K562 (cell line): ENCODE data around the gene MET. TPM values are rescaled to one million over a fixed set of nuclear protein-coding genes. Genes with fewer than 3 reads are reported as not detected.

Source experiments
- ATAC-seq: fragments of 200-7000 bp; cut with Tn5 transposase; 3 replicates; pipeline ENCODE4 v1.9.1; 2020; ENCODE audit warnings: moderate library complexity
- BruUV-seq: library from RNA; stranded (reverse); fragments of 400-500 nt; replicated peaks from 2 replicates; lab custom pipeline; 2021; lab: Mats Ljungman, UMichigan
- CTCF ChIA-PET: fragments of 300-600 bp; formaldehyde crosslinking; extraction: SDS; loops from one replicate; lab custom pipeline; 2021; ENCODE audit warnings: low intra/inter-chr PET ratio; lab: Yijun Ruan, JAX
- POLR2A ChIA-PET: fragments of 300-600, 350-650 bp; sonication (Branson Sonifier 250); formaldehyde crosslinking; extraction: SDS; loops from one replicate; lab custom pipeline; 2021; ENCODE audit warnings: antibody characterized with exemption, inconsistent platforms; lab: Yijun Ruan, JAX
- DNase-seq, 4 experiments: peaks; one replicate each; pipeline versions ENCODE4 v3.0.0 to v3.0.0-alpha.2; 2011 to 2018; ENCODE audit warnings: low spot score in 3 of 4, mixed read lengths in 3 of 4; ENCODE audit errors: extremely low read depth in 1 of 4
- FAIRE-seq: peaks from 2 replicates; lab custom pipeline; 2011; peaks lifted over from hg19 to GRCh38; lab: Jason Lieb, UNC
- H2AFZ ChIP-seq: 2 replicates; pipeline ENCODE4 v1.6.0; 2011; ENCODE audit warnings: low read depth, low read length, control low read depth, inconsistent platforms
- H3K27ac ChIP-seq: fragments of 200-600 bp; 3 replicates; pipeline ENCODE4 v1.8.0; 2011; ENCODE audit warnings: low read depth, mild to moderate bottlenecking, control low read depth, inconsistent platforms, low read length, moderate library complexity, mixed read lengths; ENCODE audit errors: extremely low read depth
- H3K27me3 ChIP-seq, 2 experiments: fragments of 300-600 bp in 1 of 2; 2 replicates in 1 of 2; 3 replicates in 1 of 2; pipeline versions ENCODE4 v1.6.0 to v1.8.0; 2011; ENCODE audit warnings: inconsistent platforms in 2 of 2, low read length in 2 of 2, mild to moderate bottlenecking in 1 of 2, mixed read lengths in 1 of 2, moderate library complexity in 1 of 2; ENCODE audit not compliant: control insufficient read depth in 2 of 2, insufficient read depth in 2 of 2
- H3K36me3 ChIP-seq: fragments of 300-600 bp; 3 replicates; pipeline ENCODE4 v1.8.0; 2011; ENCODE audit warnings: mild to moderate bottlenecking, low read length, inconsistent platforms; ENCODE audit not compliant: control insufficient read depth, insufficient read depth
- H3K4me1 ChIP-seq, 2 experiments: fragments of 200-600 bp in 1 of 2; replicated peaks in 1 of 2; 2 replicates in 1 of 2; 3 replicates in 1 of 2; pipeline versions ENCODE4 v1.5.1 to v1.8.0; 2011; ENCODE audit warnings: inconsistent platforms in 2 of 2, low read length in 2 of 2, mild to moderate bottlenecking in 1 of 2, mixed read lengths in 1 of 2, moderate library complexity in 1 of 2; ENCODE audit not compliant: control insufficient read depth in 2 of 2, insufficient read depth in 2 of 2
- H3K4me2 ChIP-seq: 2 replicates; pipeline ENCODE4 v1.6.1; 2011; ENCODE audit warnings: low read length, control low read depth, inconsistent platforms, mixed read lengths; ENCODE audit not compliant: insufficient read depth
- H3K4me3 ChIP-seq: fragments of 200-600 bp; sonication (generic), shearing (Covaris generic); 2 replicates; pipeline ENCODE4 v1.5.1; 2016; ENCODE audit warnings: control low read depth, inconsistent platforms
- H3K79me2 ChIP-seq: fragments of 200-600 bp; 3 replicates; pipeline ENCODE4 v1.8.0; 2011; ENCODE audit warnings: low read length, inconsistent platforms; ENCODE audit not compliant: control insufficient read depth, insufficient read depth
- H3K9ac ChIP-seq, 2 experiments: 2 replicates each; pipeline versions ENCODE4 v1.6.0 to v1.6.1; 2011; ENCODE audit warnings: low read depth in 2 of 2, low read length in 2 of 2, control low read depth in 1 of 2, inconsistent platforms in 1 of 2, mild to moderate bottlenecking in 1 of 2, mixed read lengths in 1 of 2; ENCODE audit not compliant: insufficient read depth in 1 of 2
- H3K9me1 ChIP-seq: one replicate; pipeline ENCODE4 v1.6.0; 2011; ENCODE audit warnings: inconsistent platforms, mild to moderate bottlenecking, low read length, moderate library complexity; ENCODE audit not compliant: control insufficient read depth, insufficient read depth
- H3K9me3 ChIP-seq: replicated peaks from 2 replicates; pipeline ENCODE4 v1.5.1; 2011; ENCODE audit warnings: low read depth, low read length, inconsistent platforms; ENCODE audit not compliant: control insufficient read depth, insufficient read depth
- H4K20me1 ChIP-seq: replicated peaks from 2 replicates; pipeline ENCODE4 v1.6.1; 2011; ENCODE audit warnings: low read length, inconsistent platforms, mixed read lengths; ENCODE audit not compliant: control insufficient read depth, insufficient read depth
- MTA2 ChIP-seq: fragments of 450-650 bp; IDR thresholded peaks from 2 replicates; pipeline ENCODE4 v1.6.1; 2016; ENCODE audit warnings: low read depth
- THRA ChIP-seq: fragments of 450-650 bp; IDR thresholded peaks from 2 replicates; pipeline ENCODE4 v1.6.1; 2017; ENCODE audit warnings: mild to moderate bottlenecking, moderate library complexity
- ZNF668 ChIP-seq: fragments of 250-450 bp; sonication (Bioruptor Pico); IDR thresholded peaks from 2 replicates; pipeline ENCODE4 v1.8.0; 2022; ENCODE audit warnings: mild to moderate bottlenecking, inconsistent platforms
- WGBS: fragments of 100-300 bp; shearing (Covaris generic); methylation state at CpG from one replicate; pipeline ENCODE4 v1.1.6; 2016; ENCODE audit warnings: low coverage, mixed read lengths; ENCODE audit not compliant: insufficient coverage; ENCODE audit errors: missing lambda C conversion rate; 5-methylcytosine and 5-hydroxymethylcytosine counted together
- in situ Hi-C: fragments of 300-500 bp; cut with MboI; formaldehyde crosslinking; loops from 4 replicates; pipeline ENCODE4 v1.15.0; 2018; ENCODE audit warnings: inconsistent platforms, mixed read lengths
- intact Hi-C: fragments of 100-400 bp; cut with micrococcal nuclease; formaldehyde crosslinking; loops from 2 replicates; pipeline ENCODE4 v1.14.2; 2022
- polyA plus RNA-seq, 8 experiments: library from polyadenylated mRNA; depleted of rRNA in 4 of 8; stranded (reverse) in 5 of 8; unstranded in 3 of 8; fragments of >200 nt; fragmentation: Nextera tagmentation in 2 of 8; fragmentation: Illumina TruSeq in 1 of 8; extraction: Ambion mirVana in 2 of 8; extraction: Trizol in 1 of 8; gene quantifications; 2 replicates each; pipeline versions ENCODE4 v1.2.1 to v1.2.3, GENCODE V29; 2011 to 2014; ENCODE audit warnings: inconsistent platforms in 1 of 8, missing spikeins in 1 of 8
- total RNA-seq, 7 experiments: library from RNA; depleted of rRNA in 6 of 7; stranded (reverse); fragments of >200 nt in 6 of 7; fragmentation: Illumina TruSeq in 2 of 7; extraction: Trizol in 2 of 7; gene quantifications; 2 replicates each; pipeline versions ENCODE4 v1.2.1 to v1.2.3, GENCODE V29; 2011 to 2021; ENCODE audit warnings: low replicate concordance in 1 of 7
- TF ChIP-seq, protein P1 (sequence below), 2 experiments: fragments of 450-650 bp; IDR thresholded peaks; 2 replicates each; pipeline ENCODE4 v1.6.1; 2016
- TF ChIP-seq, protein P2 (sequence below): fragments of 250-450 bp; sonication (Bioruptor Pico); IDR thresholded peaks from 2 replicates; pipeline ENCODE4 v1.4.0; 2020; ENCODE audit warnings: mild to moderate bottlenecking, moderate library complexity
- TF ChIP-seq, protein P3 (sequence below): sonication (generic); formaldehyde crosslinking; IDR thresholded peaks from 2 replicates; pipeline ENCODE4 v1.8.0; 2022; ENCODE audit warnings: mild to moderate bottlenecking, missing genetic modification reagents

MET gene
- total and polyA plus RNA-seq, 9 of the 15 experiments (the other 6 are each of a cell fraction or from before 2014, with no cell fraction given): 0.84 to 2.4 (median 1.1) TPM

DNA sequence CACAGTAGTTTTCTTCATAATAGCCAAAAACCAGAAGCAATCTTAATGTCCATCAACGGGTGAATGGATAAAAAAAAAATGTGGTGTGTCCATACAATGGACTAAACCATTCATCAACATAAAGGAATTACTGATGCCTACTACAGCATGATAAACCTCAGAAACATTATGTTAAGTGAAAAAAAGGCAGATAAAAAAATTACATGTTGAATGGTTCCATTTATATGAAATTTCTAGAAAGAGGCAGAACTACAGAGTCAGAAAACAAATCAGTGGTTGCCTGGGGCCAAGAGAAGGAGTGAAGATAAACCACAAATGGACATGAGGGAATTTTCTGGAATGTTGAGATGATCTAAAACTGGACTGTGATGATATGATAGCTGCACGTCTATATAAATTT is 115.9 kb downstream of the MET start:
- TF ChIP-seq, protein P1, sequence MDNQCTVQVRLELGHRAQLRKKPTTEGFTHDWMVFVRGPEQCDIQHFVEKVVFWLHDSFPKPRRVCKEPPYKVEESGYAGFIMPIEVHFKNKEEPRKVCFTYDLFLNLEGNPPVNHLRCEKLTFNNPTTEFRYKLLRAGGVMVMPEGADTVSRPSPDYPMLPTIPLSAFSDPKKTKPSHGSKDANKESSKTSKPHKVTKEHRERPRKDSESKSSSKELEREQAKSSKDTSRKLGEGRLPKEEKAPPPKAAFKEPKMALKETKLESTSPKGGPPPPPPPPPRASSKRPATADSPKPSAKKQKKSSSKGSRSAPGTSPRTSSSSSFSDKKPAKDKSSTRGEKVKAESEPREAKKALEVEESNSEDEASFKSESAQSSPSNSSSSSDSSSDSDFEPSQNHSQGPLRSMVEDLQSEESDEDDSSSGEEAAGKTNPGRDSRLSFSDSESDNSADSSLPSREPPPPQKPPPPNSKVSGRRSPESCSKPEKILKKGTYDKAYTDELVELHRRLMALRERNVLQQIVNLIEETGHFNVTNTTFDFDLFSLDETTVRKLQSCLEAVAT (IDR thresholded peaks at IDR 0.05): no peak
- TF ChIP-seq, protein P2, sequence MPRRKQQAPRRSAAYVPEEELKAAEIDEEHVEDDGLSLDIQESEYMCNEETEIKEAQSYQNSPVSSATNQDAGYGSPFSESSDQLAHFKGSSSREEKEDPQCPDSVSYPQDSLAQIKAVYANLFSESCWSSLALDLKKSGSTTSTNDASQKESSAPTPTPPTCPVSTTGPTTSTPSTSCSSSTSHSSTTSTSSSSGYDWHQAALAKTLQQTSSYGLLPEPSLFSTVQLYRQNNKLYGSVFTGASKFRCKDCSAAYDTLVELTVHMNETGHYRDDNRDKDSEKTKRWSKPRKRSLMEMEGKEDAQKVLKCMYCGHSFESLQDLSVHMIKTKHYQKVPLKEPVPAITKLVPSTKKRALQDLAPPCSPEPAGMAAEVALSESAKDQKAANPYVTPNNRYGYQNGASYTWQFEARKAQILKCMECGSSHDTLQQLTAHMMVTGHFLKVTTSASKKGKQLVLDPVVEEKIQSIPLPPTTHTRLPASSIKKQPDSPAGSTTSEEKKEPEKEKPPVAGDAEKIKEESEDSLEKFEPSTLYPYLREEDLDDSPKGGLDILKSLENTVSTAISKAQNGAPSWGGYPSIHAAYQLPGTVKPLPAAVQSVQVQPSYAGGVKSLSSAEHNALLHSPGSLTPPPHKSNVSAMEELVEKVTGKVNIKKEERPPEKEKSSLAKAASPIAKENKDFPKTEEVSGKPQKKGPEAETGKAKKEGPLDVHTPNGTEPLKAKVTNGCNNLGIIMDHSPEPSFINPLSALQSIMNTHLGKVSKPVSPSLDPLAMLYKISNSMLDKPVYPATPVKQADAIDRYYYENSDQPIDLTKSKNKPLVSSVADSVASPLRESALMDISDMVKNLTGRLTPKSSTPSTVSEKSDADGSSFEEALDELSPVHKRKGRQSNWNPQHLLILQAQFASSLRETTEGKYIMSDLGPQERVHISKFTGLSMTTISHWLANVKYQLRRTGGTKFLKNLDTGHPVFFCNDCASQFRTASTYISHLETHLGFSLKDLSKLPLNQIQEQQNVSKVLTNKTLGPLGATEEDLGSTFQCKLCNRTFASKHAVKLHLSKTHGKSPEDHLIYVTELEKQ: no peak
- TF ChIP-seq MTA2 (no peak), THRA (no peak), ZNF668 (no peak)
- TF ChIP-seq, protein P3, sequence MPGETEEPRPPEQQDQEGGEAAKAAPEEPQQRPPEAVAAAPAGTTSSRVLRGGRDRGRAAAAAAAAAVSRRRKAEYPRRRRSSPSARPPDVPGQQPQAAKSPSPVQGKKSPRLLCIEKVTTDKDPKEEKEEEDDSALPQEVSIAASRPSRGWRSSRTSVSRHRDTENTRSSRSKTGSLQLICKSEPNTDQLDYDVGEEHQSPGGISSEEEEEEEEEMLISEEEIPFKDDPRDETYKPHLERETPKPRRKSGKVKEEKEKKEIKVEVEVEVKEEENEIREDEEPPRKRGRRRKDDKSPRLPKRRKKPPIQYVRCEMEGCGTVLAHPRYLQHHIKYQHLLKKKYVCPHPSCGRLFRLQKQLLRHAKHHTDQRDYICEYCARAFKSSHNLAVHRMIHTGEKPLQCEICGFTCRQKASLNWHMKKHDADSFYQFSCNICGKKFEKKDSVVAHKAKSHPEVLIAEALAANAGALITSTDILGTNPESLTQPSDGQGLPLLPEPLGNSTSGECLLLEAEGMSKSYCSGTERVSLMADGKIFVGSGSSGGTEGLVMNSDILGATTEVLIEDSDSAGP (CRISPR knock-in tag): no peak
- ChIA-PET CTCF (no interaction called here), POLR2A (no interaction called here)
- no peaks in the 10 kb centered on the region for H3K4me1 ChIP-seq
- no peak for FAIRE-seq
- H3K27me3 ChIP-seq: peaks cover 10 to 15% of the 10 kb centered on the region in 2 experiments; a peak in 4 of 5 replicates
- H3K27ac ChIP-seq: no peak overlapping the region
- H3K9me1 ChIP-seq: no peaks in the 10 kb centered on the region
- H3K9me3 ChIP-seq: no peaks in the 10 kb centered on the region
- no peak for ATAC-seq
- no peaks in the 10 kb centered on the region for H3K36me3 ChIP-seq
- 3% methylated on average over 2 of the region's 2 CpGs for WGBS
- no peak overlapping the region for H2AFZ ChIP-seq
- H3K79me2 ChIP-seq: no peaks in the 10 kb centered on the region
- no peak overlapping the region for H3K9ac ChIP-seq
- in situ Hi-C loops (no loop called here), intact Hi-C loops (no loop called here)
- DNase-seq: no peak
- no peak overlapping the region for H3K4me2 ChIP-seq
- no TSS peak for BruUV-seq
- H3K4me3 ChIP-seq: no peak overlapping the region
- H4K20me1 ChIP-seq: no peaks in the 10 kb centered on the region
